Upper lobe of left lung (tissue), 6 donors: ENCODE data around the gene CNGA3. TPM values are rescaled to one million over a fixed set of nuclear protein-coding genes. Genes with fewer than 3 reads are reported as not detected.

Experiments
- ATAC-seq, 2 donors: fragments of 200-7000 bp; cut with Tn5 transposase; one replicate each; pipeline ENCODE4 v1.9.1; 2022; ENCODE audit warnings: mild to moderate bottlenecking in 2 of 2, moderate library complexity in 2 of 2; ENCODE audit not compliant: low FRiP score in 2 of 2
- DNase-seq, 2 donors: peaks; one replicate each; pipeline ENCODE4 v3.0.0-alpha.2; 2019 to 2020
- H3K27ac ChIP-seq, 4 donors: fragments of 200-600 bp; sonication (generic); one replicate each; pipeline ENCODE4 v1.5.1; 2016 to 2019
- H3K27me3 ChIP-seq, 4 donors: fragments of 200-600 bp; sonication (generic); one replicate each; pipeline ENCODE4 v1.5.1; 2017 to 2019
- H3K36me3 ChIP-seq, 4 donors: fragments of 200-600 bp; sonication (generic); one replicate each; pipeline ENCODE4 v1.5.1; 2016 to 2019
- H3K4me1 ChIP-seq, 4 donors: fragments of 200-600 bp; sonication (generic); one replicate each; pipeline ENCODE4 v1.5.1; 2018 to 2019
- H3K4me3 ChIP-seq, 4 donors: fragments of 200-600 bp; sonication (generic); one replicate each; pipeline ENCODE4 v1.5.1; 2017 to 2019; ENCODE audit warnings: mild to moderate bottlenecking in 2 of 4, moderate library complexity in 1 of 4
- H3K9me3 ChIP-seq, 4 donors: fragments of 200-600 bp; sonication (generic); one replicate each; pipeline ENCODE4 v1.5.1; 2018 to 2019
- CTCF ChIP-seq, 6 experiments: fragments of 450-650 bp in 4 of 6; fragments of 200-600 bp in 2 of 6; sonication (generic) in 2 of 6; IDR thresholded peaks; one replicate each; pipeline ENCODE4 v1.5.1; 2016 to 2019; ENCODE audit warnings: antibody characterized with exemption in 6 of 6
- EP300 ChIP-seq, 4 donors: sonication (generic); formaldehyde crosslinking; IDR thresholded peaks; one replicate each; pipeline ENCODE4 v1.5.1; 2017; ENCODE audit warnings: antibody characterized with exemption in 4 of 4, control low read depth in 2 of 4
- POLR2A ChIP-seq, 4 donors: fragments of 450-650 bp; IDR thresholded peaks; one replicate each; pipeline ENCODE4 v1.5.1; 2016 to 2017; ENCODE audit warnings: antibody characterized with exemption in 4 of 4, mild to moderate bottlenecking in 2 of 4
- POLR2AphosphoS5 ChIP-seq, 2 donors: sonication (generic); formaldehyde crosslinking; IDR thresholded peaks; one replicate each; pipeline ENCODE4 v1.5.1; 2017; ENCODE audit warnings: antibody characterized with exemption in 2 of 2
- WGBS, 2 donors: methylation state at CpG; one replicate each; pipeline ENCODE4 v1.1.5; 2017 to 2018; 5-methylcytosine and 5-hydroxymethylcytosine counted together
- total RNA-seq, 6 donors: library from RNA; depleted of rRNA in 4 of 6; stranded (reverse); fragments of >200 nt in 4 of 6; gene quantifications; one replicate each; pipeline versions ENCODE4 v1.1.0 to v1.2.1, GENCODE V29; 2016 to 2021
- donor health status: DM: no; HTN: no; CAD: no; lungs with moderate emphysema.
- donor health status: DM: no; HTN: yes; CAD: no; lungs with severe emphysema.

CNGA3 gene
- total RNA-seq, 6 donors from 2014 or later = 0.22 to 1.0 (median 0.75) TPM; not detected in 2

GRCh38 chr2:98419977-98420725 lies 73.9 kb downstream of the CNGA3 start:
- DNase-seq = no peak
- no peak overlapping the region for H3K4me3 ChIP-seq
- H3K27me3 ChIP-seq = no peaks in the 10 kb centered on the region
- WGBS, 2 donors = 67 to 71% methylated on average over 6 of the region's 6 CpGs
- ATAC-seq = peak in 1 of 2 donors; percentile 26
- H3K36me3 ChIP-seq = no peaks in the 10 kb centered on the region
- no peaks in the 10 kb centered on the region for H3K4me1 ChIP-seq
- no peak overlapping the region for H3K27ac ChIP-seq
- TF ChIP-seq CTCF (IDR thresholded peaks at IDR 0.05) = no peak
- no peak for TF ChIP-seq POLR2A (IDR thresholded peaks at IDR 0.05)
- TF ChIP-seq EP300 (IDR thresholded peaks at IDR 0.05) = no peak
- no peak for TF ChIP-seq POLR2AphosphoS5 (IDR thresholded peaks at IDR 0.05)
- H3K9me3 ChIP-seq = peaks cover 0 to 8% (median 2%) of the 10 kb centered on the region in 4 donors

- no peaks in the 10 kb centered on the region for H3K4me1 ChIP-seq
- no peak for ATAC-seq
Measured at GRCh38 chr2:98422449-98422848, 76.2 kb downstream of the CNGA3 start.

GRCh38 chr2:98426771-98427170 lies 80.5 kb downstream of the CNGA3 start:
- no peak for DNase-seq

More at GRCh38 chr2:98422449-98422848, 76.2 kb downstream of the CNGA3 start:
- Histone ChIP-seq H3K27ac (no peak overlapping the region), H3K4me3 (no peak overlapping the region), H3K36me3 (no peaks in the 10 kb centered on the region), H3K9me3 (peaks cover 0 to 8% (median 2%) of the 10 kb centered on the region in 4 donors), H3K27me3 (no peaks in the 10 kb centered on the region)
- DNase-seq = no peak
- TF ChIP-seq EP300 (IDR thresholded peaks at IDR 0.05) = no peak
- TF ChIP-seq CTCF (IDR thresholded peaks at IDR 0.05) = no peak
- no peak for TF ChIP-seq POLR2A (IDR thresholded peaks at IDR 0.05)
- no peak for TF ChIP-seq POLR2AphosphoS5 (IDR thresholded peaks at IDR 0.05)

GRCh38 chr2:98432145-98432544 lies 85.9 kb downstream of the CNGA3 start:
- DNase-seq = no peak
- no peaks in the 10 kb centered on the region for H3K4me1 ChIP-seq
- H3K36me3 ChIP-seq = no peaks in the 10 kb centered on the region
- no peaks in the 10 kb centered on the region for H3K27me3 ChIP-seq
- no peak for ATAC-seq
- TF ChIP-seq EP300 (IDR thresholded peaks at IDR 0.05) (no peak), POLR2AphosphoS5 (IDR thresholded peaks at IDR 0.05) (no peak), CTCF (IDR thresholded peaks at IDR 0.05) (no peak), POLR2A (IDR thresholded peaks at IDR 0.05) (no peak)
- H3K4me3 ChIP-seq = no peak overlapping the region
- no peaks in the 10 kb centered on the region for H3K9me3 ChIP-seq
- no peak overlapping the region for H3K27ac ChIP-seq

More at GRCh38 chr2:98426771-98427170, 80.5 kb downstream of the CNGA3 start:
- no peaks in the 10 kb centered on the region for H3K27me3 ChIP-seq
- WGBS, 2 donors = 94 to 95% methylated on average over 5 of the region's 5 CpGs
- H3K4me1 ChIP-seq = no peaks in the 10 kb centered on the region
- no peaks in the 10 kb centered on the region for H3K36me3 ChIP-seq
- peaks cover 0 to 8% (median 2%) of the 10 kb centered on the region in 4 donors for H3K9me3 ChIP-seq
- ATAC-seq = no peak
- H3K4me3 ChIP-seq = no peak overlapping the region
- TF ChIP-seq CTCF (IDR thresholded peaks at IDR 0.05) (no peak), EP300 (IDR thresholded peaks at IDR 0.05) (no peak), POLR2AphosphoS5 (IDR thresholded peaks at IDR 0.05) (no peak), POLR2A (IDR thresholded peaks at IDR 0.05) (no peak)
- no peak overlapping the region for H3K27ac ChIP-seq
